ENCODE data around the gene SOCS2. TPM values are rescaled to one million over a fixed set of nuclear protein-coding genes. Genes with fewer than 3 reads are reported as not detected.

The SOCS2 gene
- polyA plus RNA-seq, 1 experiment: 87.5 TPM

DNA sequence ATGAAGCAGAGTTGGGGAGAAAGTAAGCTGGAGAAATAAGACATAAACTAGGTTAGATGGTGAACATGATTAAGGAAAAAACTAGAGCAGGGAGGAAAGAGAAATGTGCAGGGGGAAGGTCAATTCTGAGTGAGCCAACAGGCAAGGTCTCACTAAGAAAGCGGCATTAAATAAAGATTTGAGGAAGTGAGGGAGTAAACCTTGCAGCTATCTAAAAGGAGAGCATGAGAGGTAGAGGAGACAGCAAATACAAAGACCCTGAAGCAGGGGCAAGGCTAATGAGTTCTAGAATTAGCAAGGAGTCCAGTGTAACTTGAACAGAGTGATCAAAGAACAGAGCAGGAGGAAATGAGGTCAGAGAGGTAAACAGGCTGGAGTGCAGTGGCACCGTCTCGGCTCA lies 4.4 kb upstream of the SOCS2 start:
- ChIA-PET CTCF (interaction anchor here (0.8 to 9.9 kb wide), 6 partner anchors 9 to 534 kb away, joined by 3 to 102 read pairs (median 10); no protein-coding TSS in a partner anchor), POLR2A (interaction anchor here (1.4 kb wide), 1 partner anchor 534 kb away, joined by 3 read pairs; no protein-coding TSS in a partner anchor)
- TF ChIP-seq, protein P1, sequence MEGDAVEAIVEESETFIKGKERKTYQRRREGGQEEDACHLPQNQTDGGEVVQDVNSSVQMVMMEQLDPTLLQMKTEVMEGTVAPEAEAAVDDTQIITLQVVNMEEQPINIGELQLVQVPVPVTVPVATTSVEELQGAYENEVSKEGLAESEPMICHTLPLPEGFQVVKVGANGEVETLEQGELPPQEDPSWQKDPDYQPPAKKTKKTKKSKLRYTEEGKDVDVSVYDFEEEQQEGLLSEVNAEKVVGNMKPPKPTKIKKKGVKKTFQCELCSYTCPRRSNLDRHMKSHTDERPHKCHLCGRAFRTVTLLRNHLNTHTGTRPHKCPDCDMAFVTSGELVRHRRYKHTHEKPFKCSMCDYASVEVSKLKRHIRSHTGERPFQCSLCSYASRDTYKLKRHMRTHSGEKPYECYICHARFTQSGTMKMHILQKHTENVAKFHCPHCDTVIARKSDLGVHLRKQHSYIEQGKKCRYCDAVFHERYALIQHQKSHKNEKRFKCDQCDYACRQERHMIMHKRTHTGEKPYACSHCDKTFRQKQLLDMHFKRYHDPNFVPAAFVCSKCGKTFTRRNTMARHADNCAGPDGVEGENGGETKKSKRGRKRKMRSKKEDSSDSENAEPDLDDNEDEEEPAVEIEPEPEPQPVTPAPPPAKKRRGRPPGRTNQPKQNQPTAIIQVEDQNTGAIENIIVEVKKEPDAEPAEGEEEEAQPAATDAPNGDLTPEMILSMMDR (IDR thresholded peaks at IDR 0.05; ENCODE audit: insufficient read depth, low read depth, low read length): no peak
- DNase-seq (ENCODE audit: low read depth): no peak
- H3K4me3 ChIP-seq (ENCODE audit: low read depth, low read length): no peak overlapping the region
- peaks cover 14% of the 10 kb centered on the region for H3K36me3 ChIP-seq (ENCODE audit: control insufficient read depth, insufficient read depth, low read length)
- H3K27me3 ChIP-seq (ENCODE audit: control insufficient read depth, insufficient read depth, low read length): no peaks in the 10 kb centered on the region

GRCh38 chr12:93569301-93569655 lies 3.2 kb upstream of the SOCS2 start:
- no peaks in the 10 kb centered on the region for H3K27me3 ChIP-seq (ENCODE audit: control insufficient read depth, insufficient read depth, low read length)
- TF ChIP-seq, protein P1 (IDR thresholded peaks at IDR 0.05; ENCODE audit: insufficient read depth, low read depth, low read length): no peak
- peaks cover 13% of the 10 kb centered on the region for H3K36me3 ChIP-seq (ENCODE audit: control insufficient read depth, insufficient read depth, low read length)
- peak overlapping the region; percentile 93 for H3K4me3 ChIP-seq (ENCODE audit: low read depth, low read length)
- POLR2A ChIA-PET: interaction anchor here (0.6 to 1.4 kb wide), 4 partner anchors 172 to 534 kb away, joined by 3 read pairs; no protein-coding TSS in a partner anchor
- CTCF ChIA-PET: interaction anchor here (0.6 to 9.9 kb wide), 26 partner anchors 8 to 537 kb away, joined by 3 to 102 read pairs (median 4); no protein-coding TSS in a partner anchor
- DNase-seq (ENCODE audit: low read depth): no peak

DNA sequence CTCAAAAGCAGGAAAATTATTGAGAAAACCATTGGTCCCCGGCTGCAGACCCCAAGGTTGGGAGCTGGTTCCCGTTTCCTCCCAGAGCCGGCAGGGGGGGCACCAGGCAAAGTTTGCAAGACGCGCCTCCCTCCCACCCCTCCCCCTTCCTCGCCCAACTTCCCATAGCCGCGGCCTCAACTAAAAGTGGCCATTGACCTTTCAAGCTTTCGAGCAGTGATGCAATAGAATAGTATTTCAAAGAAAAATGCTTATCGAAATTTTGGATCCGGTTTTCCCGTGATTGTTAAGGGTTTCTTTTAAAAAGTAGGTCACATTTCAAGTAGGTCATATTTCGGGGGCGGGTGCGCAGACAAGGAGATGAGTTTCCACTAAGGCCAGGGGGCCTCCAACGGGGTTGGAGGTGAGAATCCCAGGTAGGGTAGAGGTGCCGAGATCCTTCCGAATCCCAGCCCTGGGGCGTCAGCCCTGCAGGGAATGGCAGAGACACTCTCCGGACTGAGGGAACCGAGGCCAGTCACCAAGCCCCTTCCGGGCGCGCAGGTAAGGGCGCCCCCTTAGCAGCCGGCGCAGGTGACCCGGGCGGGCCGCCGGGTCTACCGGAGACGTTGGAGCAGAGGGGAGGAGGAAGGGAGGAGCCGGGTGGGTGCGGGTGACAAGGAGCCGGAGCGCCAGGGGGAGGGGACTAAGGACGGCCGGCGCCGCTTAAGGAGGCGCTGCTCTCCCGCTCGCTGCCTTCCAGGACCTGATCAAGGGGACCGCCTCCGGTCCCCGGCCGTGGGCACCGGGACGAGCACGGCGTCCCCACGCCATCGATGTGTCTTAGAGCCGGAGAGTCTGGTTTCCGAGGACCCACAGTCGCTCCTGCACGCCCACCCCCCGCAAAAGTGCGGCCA lies 2.6 kb upstream of the SOCS2 start:
- DNase-seq (ENCODE audit: low read depth): no peak

DNA sequence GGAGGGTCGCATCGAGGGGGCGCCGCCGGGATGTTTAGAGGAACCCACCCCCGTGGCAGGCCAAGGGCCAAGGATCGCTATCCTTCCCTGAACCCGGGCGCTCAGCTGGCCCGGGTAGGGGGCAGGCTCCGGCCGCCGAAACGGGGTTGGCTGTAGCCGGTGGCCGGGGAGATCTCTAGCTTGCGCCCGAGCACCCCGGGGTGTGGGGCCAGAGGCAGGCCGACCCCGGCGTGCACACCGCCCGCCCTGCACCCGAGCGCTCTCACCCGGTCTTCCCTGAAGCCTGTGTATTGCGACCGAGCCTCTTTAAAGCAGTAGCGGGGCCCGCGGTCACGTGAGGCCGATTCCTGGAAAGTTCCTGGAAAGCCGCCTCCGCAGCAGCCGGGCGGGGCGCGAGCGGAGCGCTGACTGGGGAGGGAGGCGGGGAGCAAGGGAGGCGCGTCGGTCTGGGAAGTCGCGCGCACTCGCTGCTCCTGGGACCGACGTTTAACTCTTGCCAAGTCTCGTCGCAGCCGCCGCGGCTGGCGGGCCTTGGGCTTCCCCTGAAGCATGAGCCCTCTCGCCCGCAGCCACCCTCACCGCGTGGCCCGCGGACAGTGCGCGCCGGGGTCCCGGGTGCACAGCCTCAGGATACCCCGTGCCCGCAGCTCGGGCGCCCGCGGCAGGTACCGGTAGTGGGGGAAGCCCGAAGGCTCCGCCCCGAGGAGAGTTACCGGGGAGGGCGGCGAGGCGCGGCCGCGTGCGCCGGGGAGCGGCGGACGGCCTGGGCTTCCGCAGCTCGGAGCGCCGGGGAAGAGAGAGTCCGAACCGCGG lies 1.7 kb upstream of the SOCS2 start:
- TF ChIP-seq, protein P1 (IDR thresholded peaks at IDR 0.05; ENCODE audit: insufficient read depth, low read depth, low read length): no peak; the same call in 1 of the 2 replicates
- peak; percentile 53 for DNase-seq (ENCODE audit: low read depth)
- Histone ChIP-seq H3K4me3 (ENCODE audit: low read depth, low read length) (peak overlapping the region; percentile 93), H3K27me3 (ENCODE audit: control insufficient read depth, insufficient read depth, low read length) (no peaks in the 10 kb centered on the region), H3K36me3 (ENCODE audit: control insufficient read depth, insufficient read depth, low read length) (peaks cover 8% of the 10 kb centered on the region)
- CTCF ChIA-PET: interaction anchor here (1.6 to 9.9 kb wide), 4 partner anchors 165 to 531 kb away, joined by 4 to 102 read pairs (median 13); no protein-coding TSS in a partner anchor
- POLR2A ChIA-PET: no interaction called here

More for the DNA sequence above, 2.6 kb upstream of the SOCS2 start:
- ChIA-PET POLR2A (interaction anchor here (0.6 to 1.4 kb wide), 4 partner anchors 171 to 533 kb away, joined by 3 read pairs; no protein-coding TSS in a partner anchor), CTCF (interaction anchor here (0.6 to 9.9 kb wide), 25 partner anchors 8 to 536 kb away, joined by 3 to 102 read pairs (median 4); no protein-coding TSS in a partner anchor)
- peak overlapping the region; percentile 93 for H3K4me3 ChIP-seq (ENCODE audit: low read depth, low read length)
- H3K36me3 ChIP-seq (ENCODE audit: control insufficient read depth, insufficient read depth, low read length): peaks cover 12% of the 10 kb centered on the region
- TF ChIP-seq, protein P1 (IDR thresholded peaks at IDR 0.05; ENCODE audit: insufficient read depth, low read depth, low read length): peak; percentile 93
- no peaks in the 10 kb centered on the region for H3K27me3 ChIP-seq (ENCODE audit: control insufficient read depth, insufficient read depth, low read length)
